ENCODE measurements around the gene DLGAP1.
"Not testable (repeated sequence)": the region's sequence is repeated elsewhere in the genome, so short reads cannot be mapped to it uniquely, and the experiment has no call there.

Gene DLGAP1

GRCh38 chr18:3620146-3621119 is 834.7 kb downstream of the DLGAP1 start:
- H3K4me3 ChIP-seq (ENCODE audit: low read depth, low read length): no peak overlapping the region
- DNase-seq (ENCODE audit: low read depth): no peak

GRCh38 chr18:3619746-3620145 is 835.4 kb downstream of the DLGAP1 start:
- no peak overlapping the region for H3K4me3 ChIP-seq (ENCODE audit: low read depth, low read length)
- no peak for DNase-seq (ENCODE audit: low read depth)

- no peak overlapping the region for H3K4me3 ChIP-seq (ENCODE audit: low read depth, low read length)
- DNase-seq (ENCODE audit: low read depth): no peak
Measured at GRCh38 chr18:3619222-3619621, 835.9 kb downstream of the DLGAP1 start.

- H3K4me3 ChIP-seq (ENCODE audit: low read depth, low read length): no peak overlapping the region
- no peak for DNase-seq (ENCODE audit: low read depth)
Measured at GRCh38 chr18:3616744-3617143, 838.4 kb downstream of the DLGAP1 start.

GRCh38 chr18:3616142-3616541 is 839.0 kb downstream of the DLGAP1 start:
- no peak overlapping the region for H3K4me3 ChIP-seq (ENCODE audit: low read depth, low read length)
- no peak for DNase-seq (ENCODE audit: low read depth)

- no peak overlapping the region for H3K4me3 ChIP-seq (ENCODE audit: low read depth, low read length)
- no peak for DNase-seq (ENCODE audit: low read depth)
Measured at GRCh38 chr18:3615374-3615985, 839.6 kb downstream of the DLGAP1 start.

GRCh38 chr18:3612315-3612714 is 842.8 kb downstream of the DLGAP1 start:
- no peak for DNase-seq (ENCODE audit: low read depth)

GRCh38 chr18:3611313-3612090 is 843.6 kb downstream of the DLGAP1 start:
- H3K4me3 ChIP-seq (ENCODE audit: low read depth, low read length): no peak overlapping the region
- no peak for DNase-seq (ENCODE audit: low read depth)

More at GRCh38 chr18:3612315-3612714, 842.8 kb downstream of the DLGAP1 start:
- no peak overlapping the region for H3K4me3 ChIP-seq (ENCODE audit: low read depth, low read length)

GRCh38 chr18:3610813-3611212 is 844.3 kb downstream of the DLGAP1 start:
- no peak for DNase-seq (ENCODE audit: low read depth)
- H3K4me3 ChIP-seq (ENCODE audit: low read depth, low read length): no peak overlapping the region

GRCh38 chr18:3610188-3610708 is 844.9 kb downstream of the DLGAP1 start:
- no peak for DNase-seq (ENCODE audit: low read depth)
- H3K4me3 ChIP-seq (ENCODE audit: low read depth, low read length): no peak overlapping the region

GRCh38 chr18:3608488-3608887 is 846.6 kb downstream of the DLGAP1 start:
- H3K4me3 ChIP-seq (ENCODE audit: low read depth, low read length): no peak overlapping the region
- no peak for DNase-seq (ENCODE audit: low read depth)

- DNase-seq (ENCODE audit: low read depth); H3K4me3 ChIP-seq (ENCODE audit: low read depth, low read length): not testable (repeated sequence)
Measured at GRCh38 chr18:3608099-3608453, 847.0 kb downstream of the DLGAP1 start.

- DNase-seq (ENCODE audit: low read depth): no peak
- H3K4me3 ChIP-seq (ENCODE audit: low read depth, low read length): no peak overlapping the region
Measured at GRCh38 chr18:3607309-3608098, 847.6 kb downstream of the DLGAP1 start.

GRCh38 chr18:3606863-3607262 is 848.2 kb downstream of the DLGAP1 start:
- H3K4me3 ChIP-seq (ENCODE audit: low read depth, low read length); DNase-seq (ENCODE audit: low read depth): not testable (repeated sequence)

- peak overlapping the region; percentile 46 for H3K4me3 ChIP-seq (ENCODE audit: low read depth, low read length)
- DNase-seq (ENCODE audit: low read depth): no peak
Measured at GRCh38 chr18:3605954-3606443, 849.1 kb downstream of the DLGAP1 start.

- peak overlapping the region; percentile 46 for H3K4me3 ChIP-seq (ENCODE audit: low read depth, low read length)
- no peak for DNase-seq (ENCODE audit: low read depth)
Measured at GRCh38 chr18:3605486-3605952, 849.6 kb downstream of the DLGAP1 start.

GRCh38 chr18:3604498-3605408 is 850.4 kb downstream of the DLGAP1 start:
- DNase-seq (ENCODE audit: low read depth): peak; percentile 95
- H3K4me3 ChIP-seq (ENCODE audit: low read depth, low read length): peak overlapping the region; percentile 46

- H3K4me3 ChIP-seq (ENCODE audit: low read depth, low read length): peak overlapping the region; percentile 46
Measured at GRCh38 chr18:3604235-3604497, 850.9 kb downstream of the DLGAP1 start.

More at GRCh38 chr18:3604235-3604497, 850.9 kb downstream of the DLGAP1 start:
- DNase-seq (ENCODE audit: low read depth): no peak
